Small intestine (tissue), 7 donors: Measurements from ENCODE around the gene EVA1A. TPM values are rescaled to one million over a fixed set of nuclear protein-coding genes. Genes with fewer than 3 reads are reported as not detected.

Experiments
- DNase-seq, 2 donors: peaks; one replicate each; pipeline versions ENCODE4 v3.0.0 to v3.0.0-alpha.2; 2013
- FAIRE-seq: peaks from 2 replicates; lab custom pipeline; 2012; peaks lifted over from hg19 to GRCh38; lab: Jason Lieb, UNC
- H3K27ac ChIP-seq, 3 donors: one replicate each; pipeline ENCODE4 v1.5.1; 2013; ENCODE audit warnings: low read length in 2 of 3, mild to moderate bottlenecking in 2 of 3, control low read depth in 1 of 3, inconsistent platforms in 1 of 3, low read depth in 1 of 3, moderate library complexity in 1 of 3
- H3K27me3 ChIP-seq, 3 donors: one replicate each; pipeline ENCODE4 v1.6.1; 2013; ENCODE audit warnings: low read length in 3 of 3, inconsistent platforms in 1 of 3; ENCODE audit not compliant: control insufficient read depth in 3 of 3, insufficient read depth in 3 of 3
- H3K36me3 ChIP-seq, 3 donors: one replicate each; pipeline ENCODE4 v1.6.1; 2013; ENCODE audit warnings: low read length in 3 of 3, inconsistent platforms in 1 of 3, low read depth in 1 of 3, mild to moderate bottlenecking in 1 of 3, moderate library complexity in 1 of 3; ENCODE audit not compliant: control insufficient read depth in 3 of 3, insufficient read depth in 2 of 3
- H3K4me1 ChIP-seq, 3 donors: one replicate each; pipeline ENCODE4 v1.6.1; 2013; ENCODE audit warnings: low read length in 2 of 3, inconsistent platforms in 1 of 3, low read depth in 1 of 3, mild to moderate bottlenecking in 1 of 3, moderate library complexity in 1 of 3; ENCODE audit not compliant: control insufficient read depth in 3 of 3, insufficient read depth in 2 of 3
- H3K4me3 ChIP-seq, 3 donors: one replicate each; pipeline ENCODE4 v1.5.1; 2013; ENCODE audit warnings: low read length in 3 of 3, control low read depth in 1 of 3, inconsistent platforms in 1 of 3, low read depth in 1 of 3, mild to moderate bottlenecking in 1 of 3, moderate library complexity in 1 of 3
- H3K9me3 ChIP-seq, 2 donors: one replicate each; pipeline ENCODE4 v1.6.1; 2013; ENCODE audit warnings: low read depth in 1 of 2, low read length in 1 of 2; ENCODE audit not compliant: control insufficient read depth in 2 of 2, insufficient read depth in 1 of 2
- WGBS, 3 donors: extraction: QIAGEN DNeasy Blood & Tissue Kit; methylation state at CpG; one replicate each; pipeline ENCODE4 v1.1.7; 2013; 5-methylcytosine and 5-hydroxymethylcytosine counted together
- polyA plus RNA-seq, 4 donors: library from polyadenylated mRNA; stranded (reverse) in 3 of 4; unstranded in 1 of 4; fragments of 200-250 nt in 3 of 4; fragments of 120-200 nt in 1 of 4; gene quantifications; one replicate each; pipeline versions ENCODE4 v1.2.1 to v1.2.3, GENCODE V29; 2013
- donor health status: healthy with polysubstance abuse.
- donor health status: control.
- donor health status: control.
- donor health status: Bipolar disorder and iron deficiency.
- donor health status: healthy.

EVA1A gene
- polyA plus RNA-seq, 4 donors = 0.45 to 13.2 (median 5.0) TPM

DNA sequence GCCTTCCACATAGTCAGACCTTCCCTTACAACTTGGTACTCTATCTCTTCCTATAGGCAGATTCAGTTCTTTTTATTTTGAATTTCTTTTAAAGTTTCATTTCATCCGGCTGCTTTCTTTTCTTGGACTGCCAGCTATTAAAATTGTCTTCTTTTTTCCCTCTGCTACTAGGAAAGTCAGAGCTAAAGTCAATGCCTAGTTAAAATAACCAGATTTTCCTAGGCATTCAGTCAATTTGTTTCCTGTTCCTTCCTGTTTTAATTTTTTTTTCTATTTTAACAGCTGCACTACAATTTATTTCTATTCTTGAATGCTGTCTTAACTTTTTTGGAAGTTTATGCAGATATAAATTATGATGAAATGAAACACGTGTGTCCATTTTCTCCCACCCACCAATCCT is 84.8 kb downstream of the EVA1A start:
- no peak for FAIRE-seq

DNA sequence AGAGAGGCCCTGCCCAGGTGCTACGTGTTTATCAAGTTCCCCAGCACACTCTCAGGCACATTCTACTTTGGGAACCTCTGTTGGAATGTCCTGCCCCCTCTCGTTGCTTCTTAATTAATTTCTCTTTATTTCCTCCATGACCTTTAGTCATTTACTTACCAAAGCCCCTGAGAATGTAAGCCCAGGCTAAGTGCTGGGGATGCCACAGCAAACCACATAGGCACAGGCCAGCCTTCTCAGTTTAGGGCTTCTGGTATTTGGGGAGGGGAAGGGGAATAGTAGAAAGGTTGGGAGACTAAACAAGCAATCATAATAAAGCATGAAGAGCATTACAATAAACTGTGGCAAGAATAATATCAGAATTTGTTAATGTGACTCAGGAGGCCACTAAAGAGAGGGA is 85.7 kb downstream of the EVA1A start:
- DNase-seq (no peak), FAIRE-seq (no peak)
- Histone ChIP-seq H3K27me3 (no peaks in the 10 kb centered on the region), H3K9me3 (peaks cover 0 to 4% of the 10 kb centered on the region in 2 donors), H3K27ac (no peak overlapping the region), H3K36me3 (no peaks in the 10 kb centered on the region), H3K4me1 (no peaks in the 10 kb centered on the region), H3K4me3 (no peak overlapping the region)
- WGBS, 3 donors = 18 to 57% (median 24%) methylated on average over 2 of the region's 2 CpGs

More for the DNA sequence above, 84.8 kb downstream of the EVA1A start:
- H3K4me1 ChIP-seq = no peaks in the 10 kb centered on the region
- no peak overlapping the region for H3K27ac ChIP-seq
- no peak overlapping the region for H3K4me3 ChIP-seq
- peaks cover 0 to 4% of the 10 kb centered on the region in 2 donors for H3K9me3 ChIP-seq
- H3K27me3 ChIP-seq = no peaks in the 10 kb centered on the region
- WGBS, 3 donors = 46 to 85% (median 59%) methylated on average over 2 of the region's 2 CpGs
- H3K36me3 ChIP-seq = no peaks in the 10 kb centered on the region
- no peak for DNase-seq

GRCh38 chr2:75474115-75474514 is 86.6 kb downstream of the EVA1A start:
- FAIRE-seq = no peak
- WGBS, 3 donors = 71 to 81% (median 79%) methylated on average over 8 of the region's 8 CpGs
- Histone ChIP-seq H3K4me1 (no peaks in the 10 kb centered on the region), H3K27me3 (no peaks in the 10 kb centered on the region), H3K4me3 (no peak overlapping the region), H3K9me3 (peaks cover 0 to 4% of the 10 kb centered on the region in 2 donors), H3K27ac (no peak overlapping the region), H3K36me3 (no peaks in the 10 kb centered on the region)
- no peak for DNase-seq

GRCh38 chr2:75466708-75467311 is 93.9 kb downstream of the EVA1A start:
- H3K36me3 ChIP-seq = no peaks in the 10 kb centered on the region
- 63 to 68% (median 66%) methylated on average over 3 of the region's 3 CpGs for WGBS, 3 donors
- FAIRE-seq = no peak

DNA sequence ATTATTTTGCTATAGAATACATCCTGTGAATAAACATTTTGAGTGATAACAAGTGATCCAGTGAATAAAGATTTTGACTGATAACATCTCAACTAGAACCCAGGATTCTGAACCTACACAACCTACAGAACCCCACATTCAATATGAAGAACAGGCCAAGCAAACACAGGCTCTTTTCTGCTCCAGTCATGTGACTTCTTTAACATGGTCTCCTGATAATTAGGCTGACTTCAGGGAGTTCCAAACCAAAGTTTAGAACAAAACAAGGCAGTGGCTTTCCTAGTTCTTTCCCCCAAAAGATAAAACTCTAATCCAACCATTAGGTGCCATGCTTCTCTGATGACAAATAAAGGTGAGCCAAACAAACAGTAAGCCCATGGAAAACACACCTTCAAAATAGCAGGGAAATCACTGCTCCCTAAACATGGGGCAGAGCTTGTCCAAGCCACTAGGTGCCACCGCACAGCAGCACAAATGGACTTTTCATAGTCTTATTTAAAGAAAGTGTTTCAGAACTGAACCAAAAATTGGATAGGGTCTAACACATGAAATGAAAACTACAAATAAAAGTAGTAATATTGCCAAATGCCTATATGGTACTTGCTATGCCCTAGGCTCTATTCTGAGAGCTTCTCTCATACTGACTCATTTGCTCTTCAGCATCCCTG is 95.3 kb downstream of the EVA1A start:
- 30 to 63% (median 50%) methylated on average over 1 of the region's 1 CpG for WGBS, 3 donors

More at GRCh38 chr2:75466708-75467311, 93.9 kb downstream of the EVA1A start:
- peaks cover 0 to under 1% (median 0%) of the 10 kb centered on the region in 3 donors for H3K4me1 ChIP-seq
- peaks cover 0 to 2% (median 0%) of the 10 kb centered on the region in 3 donors for H3K27me3 ChIP-seq
- no peak overlapping the region for H3K4me3 ChIP-seq
- H3K27ac ChIP-seq = no peak overlapping the region
- H3K9me3 ChIP-seq = no peaks in the 10 kb centered on the region
- peak; percentile 39 to 53 for DNase-seq

DNA sequence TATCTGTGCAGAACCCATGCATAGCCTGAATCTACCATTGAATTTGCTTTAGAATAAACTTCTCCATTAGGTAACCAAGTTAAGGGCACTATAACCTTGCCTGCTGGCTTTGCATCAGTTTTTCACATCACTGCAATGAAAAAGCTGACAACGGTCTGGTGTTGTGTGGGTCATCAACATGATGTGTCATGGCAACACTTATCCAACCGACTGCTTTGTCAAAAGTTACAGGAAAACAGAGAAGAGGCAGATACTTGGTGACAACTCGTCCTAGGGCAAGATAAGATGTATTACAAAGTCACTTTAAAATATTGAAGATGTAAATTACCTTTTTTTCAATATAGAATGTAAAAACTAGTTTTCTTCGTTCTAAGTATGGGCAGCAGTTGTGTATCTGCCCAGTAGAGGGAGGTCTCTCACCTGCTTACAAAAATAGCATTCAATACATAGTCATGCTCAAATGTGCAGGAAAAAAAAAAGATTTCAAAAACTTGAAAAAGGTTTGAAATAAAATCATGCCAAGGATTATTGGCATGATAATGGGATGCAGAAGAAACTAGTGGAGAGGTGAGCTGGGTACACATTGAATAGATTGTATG is 96.3 kb downstream of the EVA1A start:
- FAIRE-seq = no peak

More for the DNA sequence above, 95.3 kb downstream of the EVA1A start:
- no peak for FAIRE-seq
- Histone ChIP-seq H3K36me3 (no peaks in the 10 kb centered on the region), H3K27me3 (peaks cover 0 to 2% (median 0%) of the 10 kb centered on the region in 3 donors), H3K4me3 (no peak overlapping the region), H3K4me1 (peaks cover 0 to 6% (median 0%) of the 10 kb centered on the region in 3 donors), H3K9me3 (no peaks in the 10 kb centered on the region), H3K27ac (no peak overlapping the region)
- DNase-seq = no peak

GRCh38 chr2:75462721-75463120 is 98.0 kb downstream of the EVA1A start:
- WGBS, 3 donors = 20 to 50% (median 28%) methylated on average over 4 of the region's 4 CpGs
- Histone ChIP-seq H3K9me3 (no peaks in the 10 kb centered on the region), H3K4me1 (peaks cover 0 to 6% (median 2%) of the 10 kb centered on the region in 3 donors), H3K36me3 (no peaks in the 10 kb centered on the region), H3K27me3 (peaks cover 0 to 2% (median 0%) of the 10 kb centered on the region in 3 donors), H3K4me3 (no peak overlapping the region), H3K27ac (no peak overlapping the region)
- DNase-seq (no peak), FAIRE-seq (no peak)

More for the DNA sequence above, 96.3 kb downstream of the EVA1A start:
- WGBS, 3 donors = 26 to 45% (median 30%) methylated on average over 4 of the region's 4 CpGs
- Histone ChIP-seq H3K9me3 (no peaks in the 10 kb centered on the region), H3K27me3 (peaks cover 0 to 2% (median 0%) of the 10 kb centered on the region in 3 donors), H3K27ac (no peak overlapping the region), H3K36me3 (no peaks in the 10 kb centered on the region), H3K4me3 (no peak overlapping the region), H3K4me1 (peaks cover 0 to 6% (median 0%) of the 10 kb centered on the region in 3 donors)
- DNase-seq = peak in 1 of 2 donors; percentile 37

DNA sequence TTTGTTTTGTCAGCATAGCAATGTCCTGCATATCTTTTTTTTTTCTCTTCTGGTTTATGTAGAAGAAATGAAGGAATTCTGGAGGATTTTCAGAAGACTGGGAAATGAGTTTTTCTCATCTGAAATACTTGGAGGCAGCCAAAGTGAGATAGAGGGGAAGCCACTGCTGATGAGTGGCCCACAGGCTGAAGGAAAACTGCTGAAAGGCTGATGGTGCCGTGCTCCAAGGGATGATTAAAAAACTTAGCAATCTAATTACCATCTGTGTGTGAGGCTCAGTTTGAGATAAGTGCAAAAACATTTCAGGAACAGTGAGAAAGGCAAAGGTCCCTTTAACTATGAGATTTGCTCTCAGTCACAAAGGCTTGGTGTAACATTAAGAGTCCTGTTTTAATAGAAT is 98.5 kb downstream of the EVA1A start:
- Histone ChIP-seq H3K4me1 (peaks cover 0 to 6% (median 2%) of the 10 kb centered on the region in 3 donors), H3K27ac (no peak overlapping the region), H3K36me3 (no peaks in the 10 kb centered on the region), H3K9me3 (no peaks in the 10 kb centered on the region), H3K4me3 (no peak overlapping the region), H3K27me3 (peaks cover 0 to 2% (median 0%) of the 10 kb centered on the region in 3 donors)
- WGBS, 3 donors = 29 to 53% (median 32%) methylated on average over 1 of the region's 1 CpG
- FAIRE-seq (no peak), DNase-seq (no peak)
